Activated naive CD8-positive, alpha-beta T cell treated with anti-CD3 and anti-CD28 coated beads, Interleukin-2, amount 10 ng/mL, durations not matched to agents 7 days and 5 days (primary cell): ENCODE data around the gene RBM4B. TPM values are rescaled to one million over a fixed set of nuclear protein-coding genes. Genes with fewer than 3 reads are reported as not detected.

Experiments
- ATAC-seq: fragments of 150-1000 bp; cut with Tn5 transposase; one replicate; pipeline ENCODE4 v1.10.0; 2021; ENCODE audit warnings: low read depth, moderate library complexity
- POLR2A ChIA-PET: fragments of 350-600 bp; sonication (Branson Sonifier 250); formaldehyde crosslinking; loops from one replicate; lab custom pipeline; 2021; ENCODE audit warnings: antibody characterized with exemption; lab: Charles Lee
- DNase-seq: peaks from one replicate; pipeline ENCODE4 v3.0.0; 2021
- H3K27ac Mint-ChIP-seq: one replicate; pipeline ENCODE4 v1.8.0; 2022; ENCODE audit warnings: mild to moderate bottlenecking, mixed read lengths
- H3K27me3 Mint-ChIP-seq: one replicate; pipeline ENCODE4 v1.8.0; 2022; ENCODE audit warnings: mild to moderate bottlenecking, moderate library complexity, mixed read lengths
- H3K36me3 Mint-ChIP-seq: one replicate; pipeline ENCODE4 v1.8.0; 2021; ENCODE audit warnings: mild to moderate bottlenecking, mixed read lengths
- H3K4me1 Mint-ChIP-seq: one replicate; pipeline ENCODE4 v1.8.0; 2021; ENCODE audit warnings: mixed read lengths
- H3K4me3 Mint-ChIP-seq: one replicate; pipeline ENCODE4 v1.8.0; 2022; ENCODE audit warnings: mild to moderate bottlenecking, moderate library complexity, mixed read lengths
- H3K9me3 Mint-ChIP-seq: one replicate; pipeline ENCODE4 v1.8.0; 2021; ENCODE audit warnings: mixed read lengths
- total RNA-seq, 2 experiments: library from RNA; stranded (reverse); gene quantifications; one replicate each; pipeline ENCODE4 v1.2.3, GENCODE V29; 2021

Gene RBM4B
- total RNA-seq, 2 experiments from 2014 or later, result 21.1 to 23.4 TPM

- Mint-ChIP-seq H3K4me3 (no peak overlapping the region), H3K27me3 (no peaks in the 10 kb centered on the region), H3K36me3 (no peaks in the 10 kb centered on the region), H3K27ac (no peak overlapping the region), H3K9me3 (no peaks in the 10 kb centered on the region), H3K4me1 (no peaks in the 10 kb centered on the region)
- ATAC-seq, result no peak
- POLR2A ChIA-PET, result no interaction called here
- DNase-seq, result no peak
Observed at GRCh38 chr11:66687831-66688281, 10.2 kb upstream of the RBM4B start.

GRCh38 chr11:66686801-66687750, 9.4 kb upstream of the RBM4B start:
- no peaks in the 10 kb centered on the region for H3K9me3 Mint-ChIP-seq
- POLR2A ChIA-PET, result interaction anchor here (0.6 kb wide), 1 partner anchor 27 kb away, joined by 4 read pairs; no protein-coding TSS in a partner anchor

DNA sequence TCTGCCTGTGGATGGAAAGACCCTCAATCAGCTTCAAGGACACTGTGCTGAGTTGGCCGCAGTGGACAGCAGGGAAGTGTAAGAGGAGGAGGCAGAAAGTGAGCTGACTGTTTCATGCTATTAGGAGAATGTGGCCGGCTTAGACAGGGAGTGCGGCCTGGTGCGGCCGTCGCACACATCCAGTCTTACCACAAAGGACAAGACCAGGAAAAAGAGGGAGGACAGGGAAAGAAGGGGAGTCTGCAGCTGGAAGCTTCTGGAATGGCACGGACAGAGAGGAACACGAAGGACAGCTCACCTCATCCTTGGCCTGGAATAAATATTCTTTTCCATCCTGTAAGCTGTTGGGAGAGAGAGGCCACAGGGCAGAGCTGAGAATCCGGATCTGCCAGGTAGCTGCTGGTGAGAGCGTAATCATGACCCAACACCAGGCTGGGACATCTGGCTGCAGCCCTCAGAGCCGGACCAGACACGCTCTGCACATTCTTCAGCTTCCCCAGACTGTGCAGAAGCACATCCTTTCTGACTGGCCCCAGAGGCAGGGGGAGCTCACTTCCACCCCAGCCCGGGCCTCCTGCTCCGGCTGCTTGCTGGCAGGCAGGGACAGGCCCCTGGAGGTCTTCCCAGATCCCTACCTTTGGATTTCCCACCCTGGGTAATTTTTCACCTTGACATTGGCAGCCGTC, 8.6 kb upstream of the RBM4B start:
- H3K27ac Mint-ChIP-seq, result no peak overlapping the region
- H3K27me3 Mint-ChIP-seq, result no peaks in the 10 kb centered on the region
- H3K4me1 Mint-ChIP-seq, result no peaks in the 10 kb centered on the region
- no peak overlapping the region for H3K4me3 Mint-ChIP-seq
- no peaks in the 10 kb centered on the region for H3K36me3 Mint-ChIP-seq
- POLR2A ChIA-PET, result interaction anchor here (0.6 kb wide), 2 partner anchors 26 to 567 kb away, joined by 3 to 4 read pairs; no protein-coding TSS in a partner anchor
- no peaks in the 10 kb centered on the region for H3K9me3 Mint-ChIP-seq
- ATAC-seq, result no peak
- DNase-seq, result no peak

More at GRCh38 chr11:66686801-66687750, 9.4 kb upstream of the RBM4B start:
- H3K27ac Mint-ChIP-seq, result no peak overlapping the region
- H3K36me3 Mint-ChIP-seq, result no peaks in the 10 kb centered on the region
- DNase-seq, result no peak
- H3K27me3 Mint-ChIP-seq, result no peaks in the 10 kb centered on the region
- no peak overlapping the region for H3K4me3 Mint-ChIP-seq
- H3K4me1 Mint-ChIP-seq, result no peaks in the 10 kb centered on the region
- no peak for ATAC-seq

GRCh38 chr11:66685276-66686099, 7.8 kb upstream of the RBM4B start:
- no peak overlapping the region for H3K4me3 Mint-ChIP-seq
- H3K27me3 Mint-ChIP-seq, result no peaks in the 10 kb centered on the region
- POLR2A ChIA-PET, result interaction anchor here (0.6 kb wide), 1 partner anchor 567 kb away, joined by 3 read pairs; no protein-coding TSS in a partner anchor
- no peaks in the 10 kb centered on the region for H3K9me3 Mint-ChIP-seq
- no peak for ATAC-seq
- H3K4me1 Mint-ChIP-seq, result no peaks in the 10 kb centered on the region
- H3K36me3 Mint-ChIP-seq, result no peaks in the 10 kb centered on the region
- H3K27ac Mint-ChIP-seq, result no peak overlapping the region
- no peak for DNase-seq

DNA sequence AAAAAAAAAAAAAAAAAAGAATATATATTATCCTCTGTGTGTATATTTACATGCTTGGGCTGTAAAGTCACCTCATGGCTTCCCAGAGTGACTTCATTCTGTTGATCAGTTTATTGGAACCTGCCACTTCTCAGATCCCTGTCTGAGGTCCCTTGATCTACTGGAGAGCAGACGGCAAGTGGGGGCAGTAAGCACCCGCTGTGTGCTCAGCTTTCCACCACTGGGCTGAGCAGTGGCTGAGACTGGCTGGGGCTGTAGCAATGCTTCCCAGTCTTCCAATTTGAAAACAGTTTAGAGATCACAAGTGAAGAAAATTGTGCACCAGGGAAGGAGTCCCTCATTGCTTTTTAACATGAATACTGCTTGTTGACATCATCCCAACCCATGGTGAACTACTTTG, 6.9 kb upstream of the RBM4B start:
- H3K27ac Mint-ChIP-seq, result no peak overlapping the region

GRCh38 chr11:66683877-66684276, 6.2 kb upstream of the RBM4B start:
- Mint-ChIP-seq H3K4me1 (no peaks in the 10 kb centered on the region), H3K4me3 (no peak overlapping the region), H3K9me3 (no peaks in the 10 kb centered on the region), H3K36me3 (no peaks in the 10 kb centered on the region), H3K27ac (no peak overlapping the region), H3K27me3 (no peaks in the 10 kb centered on the region)
- POLR2A ChIA-PET, result no interaction called here
- ATAC-seq (no peak), DNase-seq (no peak)

More for the DNA sequence above, 6.9 kb upstream of the RBM4B start:
- ATAC-seq (no peak), DNase-seq (no peak)
- Mint-ChIP-seq H3K36me3 (no peaks in the 10 kb centered on the region), H3K4me1 (no peaks in the 10 kb centered on the region), H3K9me3 (no peaks in the 10 kb centered on the region), H3K27me3 (no peaks in the 10 kb centered on the region), H3K4me3 (no peak overlapping the region)
- POLR2A ChIA-PET, result no interaction called here

GRCh38 chr11:66680966-66681645, 3.4 kb upstream of the RBM4B start:
- DNase-seq (no peak), ATAC-seq (no peak)
- H3K4me3 Mint-ChIP-seq, result no peak overlapping the region
- H3K27me3 Mint-ChIP-seq, result no peaks in the 10 kb centered on the region
- H3K36me3 Mint-ChIP-seq, result peaks cover 6% of the 10 kb centered on the region
- H3K27ac Mint-ChIP-seq, result no peak overlapping the region
- peaks cover 18% of the 10 kb centered on the region for H3K4me1 Mint-ChIP-seq
- POLR2A ChIA-PET, result no interaction called here
- no peaks in the 10 kb centered on the region for H3K9me3 Mint-ChIP-seq

- Mint-ChIP-seq H3K4me3 (peak overlapping the region; percentile 94), H3K36me3 (peaks cover 15% of the 10 kb centered on the region), H3K4me1 (peaks cover 31% of the 10 kb centered on the region), H3K27ac (peak overlapping the region; percentile 99), H3K27me3 (no peaks in the 10 kb centered on the region), H3K9me3 (no peaks in the 10 kb centered on the region)
- no peak for ATAC-seq
- POLR2A ChIA-PET, result interaction anchor here (0.9 to 2.6 kb wide), 18 partner anchors 9 to 364 kb away, joined by 3 to 37 read pairs (median 6); partner anchors contain the start of genes ACTN3, BBS1, CCDC87 and CCS
- DNase-seq, result no peak
Observed at GRCh38 chr11:66676931-66677598, 622 bp downstream of the RBM4B start.

GRCh38 chr11:66676282-66676919, 1.3 kb downstream of the RBM4B start:
- H3K9me3 Mint-ChIP-seq, result no peaks in the 10 kb centered on the region
- POLR2A ChIA-PET, result interaction anchor here (0.9 to 2.6 kb wide), 13 partner anchors 8 to 364 kb away, joined by 3 to 37 read pairs (median 8); partner anchors contain the start of genes ACTN3, CCDC87, CCS and MRPL11
- DNase-seq, result no peak
- no peak for ATAC-seq
- peak overlapping the region; percentile 94 for H3K4me3 Mint-ChIP-seq
- H3K27me3 Mint-ChIP-seq, result no peaks in the 10 kb centered on the region
- H3K27ac Mint-ChIP-seq, result peak overlapping the region; percentile 99
- peaks cover 31% of the 10 kb centered on the region for H3K4me1 Mint-ChIP-seq
- H3K36me3 Mint-ChIP-seq, result peaks cover 15% of the 10 kb centered on the region

GRCh38 chr11:66674964-66675602, 2.6 kb downstream of the RBM4B start:
- DNase-seq, result no peak
- POLR2A ChIA-PET, result interaction anchor here (0.5 to 0.7 kb wide), 3 partner anchors 13 to 1452 kb away, joined by 3 read pairs; partner anchors contain the start of gene ZDHHC24
- Mint-ChIP-seq H3K36me3 (peaks cover 15% of the 10 kb centered on the region), H3K9me3 (no peaks in the 10 kb centered on the region), H3K27me3 (no peaks in the 10 kb centered on the region), H3K4me1 (peaks cover 33% of the 10 kb centered on the region), H3K4me3 (peak overlapping the region; percentile 25), H3K27ac (no peak overlapping the region)
- no peak for ATAC-seq

GRCh38 chr11:66670816-66671215, 6.9 kb downstream of the RBM4B start:
- no peak for DNase-seq
- no peak overlapping the region for H3K4me3 Mint-ChIP-seq
- ATAC-seq, result no peak
- peaks cover 19% of the 10 kb centered on the region for H3K36me3 Mint-ChIP-seq
- H3K27ac Mint-ChIP-seq, result no peak overlapping the region
- POLR2A ChIA-PET, result no interaction called here
- no peaks in the 10 kb centered on the region for H3K9me3 Mint-ChIP-seq
- H3K27me3 Mint-ChIP-seq, result no peaks in the 10 kb centered on the region
- H3K4me1 Mint-ChIP-seq, result peaks cover 22% of the 10 kb centered on the region
